Caco-2 (cell line): ENCODE measurements around the gene CDK9. TPM values are rescaled to one million over a fixed set of nuclear protein-coding genes. Genes with fewer than 3 reads are reported as not detected.

Experiments used
- BruUV-seq: library from RNA; stranded (reverse); fragments of 400-500 nt; replicated peaks from 2 replicates; lab custom pipeline; 2021; lab: Mats Ljungman, UMichigan
- CTCF ChIA-PET: fragments of 300-600 bp; sonication (Branson Sonifier 250); formaldehyde crosslinking; loops from one replicate; lab custom pipeline; 2022; ENCODE audit warnings: antibody characterized with exemption; lab: Charles Lee
- POLR2A ChIA-PET: fragments of 300-600 bp; sonication (Branson Sonifier 250); formaldehyde crosslinking; loops from one replicate; lab custom pipeline; 2022; ENCODE audit warnings: antibody characterized with exemption; lab: Charles Lee
- DNase-seq, 2 experiments: peaks; one replicate each; pipeline versions ENCODE4 v3.0.0 to v3.0.0-alpha.2; 2020 to 2022
- H3K27me3 ChIP-seq: replicated peaks from 2 replicates; pipeline ENCODE4 v1.6.0; 2011; ENCODE audit warnings: low read length; ENCODE audit not compliant: control insufficient read depth, insufficient read depth
- H3K36me3 ChIP-seq: 2 replicates; pipeline ENCODE4 v1.5.1; 2011; ENCODE audit warnings: low read length; ENCODE audit not compliant: control insufficient read depth, insufficient read depth
- H3K4me1 ChIP-seq: fragments of 250-450 bp; sonication (Bioruptor Pico); 2 replicates; pipeline ENCODE4 v1.5.1; 2020; ENCODE audit warnings: mild to moderate bottlenecking
- H3K4me3 ChIP-seq: 2 replicates; pipeline ENCODE4 v1.5.1; 2011; ENCODE audit warnings: low read depth, mild to moderate bottlenecking, control low read depth, low read length
- H3K9me3 ChIP-seq: fragments of 250-450 bp; sonication (Bioruptor Pico); 2 replicates; pipeline ENCODE4 v1.5.1; 2020; ENCODE audit warnings: mild to moderate bottlenecking, moderate library complexity
- H3K27ac Mint-ChIP-seq: one replicate; pipeline ENCODE4 v1.8.0; 2022; ENCODE audit warnings: mixed read lengths; ENCODE audit not compliant: unreplicated experiment
- H3K27me3 Mint-ChIP-seq: one replicate; pipeline ENCODE4 v1.8.0; 2022; ENCODE audit warnings: mixed read lengths; ENCODE audit not compliant: insufficient read depth, unreplicated experiment
- H3K36me3 Mint-ChIP-seq: one replicate; pipeline ENCODE4 v1.8.0; 2022; ENCODE audit warnings: mild to moderate bottlenecking, mixed read lengths; ENCODE audit not compliant: insufficient read depth, unreplicated experiment
- H3K4me1 Mint-ChIP-seq: one replicate; pipeline ENCODE4 v1.8.0; 2022; ENCODE audit warnings: low read depth, mixed read lengths; ENCODE audit not compliant: unreplicated experiment
- H3K4me3 Mint-ChIP-seq: one replicate; pipeline ENCODE4 v1.8.0; 2022; ENCODE audit warnings: mild to moderate bottlenecking, moderate library complexity, mixed read lengths; ENCODE audit not compliant: unreplicated experiment
- H3K9me3 Mint-ChIP-seq: one replicate; pipeline ENCODE4 v1.8.0; 2022; ENCODE audit warnings: mixed read lengths; ENCODE audit not compliant: unreplicated experiment
- CTCF ChIP-seq, 2 experiments: fragments of 200-600 bp in 1 of 2; IDR thresholded peaks; 1 replicate in 1 of 2; 2 replicates in 1 of 2; pipeline versions ENCODE4 v1.5.1 to v1.8.0; 2011 to 2022; ENCODE audit warnings: antibody characterized with exemption in 1 of 2, control low read depth in 1 of 2, inconsistent platforms in 1 of 2, low read depth in 1 of 2, low read length in 1 of 2, mild to moderate bottlenecking in 1 of 2, moderate library complexity in 1 of 2; ENCODE audit not compliant: insufficient read depth in 1 of 2, severe bottlenecking in 1 of 2, unreplicated experiment in 1 of 2
- intact Hi-C: fragments of 100-400 bp; cut with micrococcal nuclease; formaldehyde crosslinking; loops from one replicate; pipeline ENCODE4 v1.10.0; 2022; ENCODE audit not compliant: unreplicated experiment
- total RNA-seq: library from RNA; stranded (reverse); gene quantifications from 2 replicates; pipeline ENCODE4 v1.2.3, GENCODE V29; 2022

Gene CDK9
- total RNA-seq, 1 experiment from 2014 or later: 48.2 TPM

DNA sequence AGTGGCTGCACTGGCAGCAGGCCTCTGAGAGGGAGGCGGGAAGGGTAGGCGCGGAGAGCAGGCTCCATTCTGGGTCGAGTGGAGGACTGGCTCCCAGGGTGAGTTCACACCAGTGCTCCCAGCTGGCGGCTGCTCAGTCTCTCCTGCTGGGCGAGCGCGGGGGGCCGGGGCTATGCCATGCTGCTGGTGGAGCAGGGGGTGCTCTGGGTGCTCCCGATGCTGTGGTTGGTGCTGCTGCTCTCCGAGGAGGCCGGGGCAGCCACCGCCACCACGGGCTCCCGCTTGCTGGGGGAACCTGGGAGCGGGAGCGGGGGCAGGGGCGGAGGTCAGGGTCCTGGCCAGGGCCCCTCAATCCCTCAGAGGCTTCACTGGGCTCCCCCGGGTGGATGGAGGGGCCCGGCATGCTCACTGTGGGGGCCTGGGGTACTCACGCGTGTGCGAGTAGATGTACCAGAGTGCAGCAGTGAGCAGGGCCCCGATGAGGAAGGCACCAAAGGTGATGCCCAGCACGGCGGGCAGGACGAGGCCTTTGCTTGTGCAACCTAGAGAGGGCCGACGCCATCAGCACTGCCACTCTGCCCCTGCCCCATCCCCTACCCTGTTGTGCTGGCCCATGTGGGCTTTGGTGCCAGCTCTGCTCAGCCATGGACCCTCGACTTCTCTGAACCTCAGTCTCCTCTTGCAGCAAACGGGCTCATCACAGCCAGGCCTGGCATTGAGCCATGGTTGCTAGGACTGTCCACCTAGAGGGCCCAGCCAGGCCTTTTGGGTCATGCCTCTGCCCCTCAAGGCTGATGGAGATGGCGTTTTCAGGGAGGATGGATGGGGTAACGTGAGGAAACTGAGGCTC, 29.9 kb downstream of the CDK9 start:
- H3K36me3 ChIP-seq: peaks cover 1% of the 10 kb centered on the region; the same call in 1 of the 2 replicates
- ChIA-PET POLR2A (no interaction called here), CTCF (no interaction called here)
- no peaks in the 10 kb centered on the region for H3K4me1 ChIP-seq
- peaks cover 25% of the 10 kb centered on the region for H3K36me3 Mint-ChIP-seq
- no peaks in the 10 kb centered on the region for H3K27me3 Mint-ChIP-seq
- H3K4me1 Mint-ChIP-seq: no peaks in the 10 kb centered on the region
- H3K27ac Mint-ChIP-seq: no peak overlapping the region
- TF ChIP-seq CTCF (IDR thresholded peaks at IDR 0.05; ENCODE audit: insufficient read depth in 1 of 2, low read depth in 1 of 2, low read length in 1 of 2, severe bottlenecking in 1 of 2, unreplicated experiment in 1 of 2): no peak
- DNase-seq: no peak
- no peaks in the 10 kb centered on the region for H3K9me3 Mint-ChIP-seq
- intact Hi-C loops: no loop called here
- H3K4me3 ChIP-seq: no peak overlapping the region
- H3K9me3 ChIP-seq: no peaks in the 10 kb centered on the region
- no peaks in the 10 kb centered on the region for H3K27me3 ChIP-seq
- no TSS peak for BruUV-seq
- H3K4me3 Mint-ChIP-seq: no peak overlapping the region

- Mint-ChIP-seq H3K27ac (no peak overlapping the region), H3K36me3 (peaks cover 23% of the 10 kb centered on the region), H3K9me3 (no peaks in the 10 kb centered on the region), H3K4me3 (no peak overlapping the region), H3K27me3 (no peaks in the 10 kb centered on the region), H3K4me1 (no peaks in the 10 kb centered on the region)
- Histone ChIP-seq H3K4me1 (no peaks in the 10 kb centered on the region), H3K27me3 (no peaks in the 10 kb centered on the region), H3K36me3 (peaks cover 1% of the 10 kb centered on the region; the same call in 1 of the 2 replicates), H3K4me3 (no peak overlapping the region), H3K9me3 (no peaks in the 10 kb centered on the region)
- no peak for DNase-seq
- POLR2A ChIA-PET: no interaction called here
- CTCF ChIA-PET: no interaction called here
- TF ChIP-seq CTCF (IDR thresholded peaks at IDR 0.05; ENCODE audit: insufficient read depth in 1 of 2, low read depth in 1 of 2, low read length in 1 of 2, severe bottlenecking in 1 of 2, unreplicated experiment in 1 of 2): no peak
- BruUV-seq: no TSS peak
- intact Hi-C loops: no loop called here
These were observed 30.5 kb downstream of the CDK9 start for GRCh38 chr9:127816362-127816725.

DNA sequence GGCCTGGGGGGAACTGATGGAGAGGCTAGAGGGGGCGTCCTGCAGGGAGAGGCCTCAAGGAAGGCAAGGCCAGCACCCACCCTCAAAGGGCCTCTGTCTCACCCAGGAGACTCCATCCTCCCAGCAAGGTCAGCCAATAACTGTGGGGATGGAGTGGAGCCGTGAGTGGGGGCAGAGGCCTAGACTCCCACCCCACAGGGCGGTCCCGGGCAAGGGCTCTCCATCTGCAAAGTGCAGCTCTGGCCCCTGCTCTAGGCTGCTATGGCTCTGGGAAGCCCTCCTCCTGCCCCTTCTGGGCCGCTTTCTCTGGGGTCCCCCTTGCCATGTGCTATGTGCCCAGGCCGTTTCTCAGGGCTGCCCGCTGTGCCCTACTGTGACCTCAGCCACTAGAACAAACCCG, 30.9 kb downstream of the CDK9 start:
- Mint-ChIP-seq H3K9me3 (no peaks in the 10 kb centered on the region), H3K4me1 (no peaks in the 10 kb centered on the region), H3K27ac (no peak overlapping the region), H3K27me3 (no peaks in the 10 kb centered on the region), H3K36me3 (peaks cover 19% of the 10 kb centered on the region), H3K4me3 (no peak overlapping the region)
- no peak for TF ChIP-seq CTCF (IDR thresholded peaks at IDR 0.05; ENCODE audit: insufficient read depth in 1 of 2, low read depth in 1 of 2, low read length in 1 of 2, severe bottlenecking in 1 of 2, unreplicated experiment in 1 of 2)
- Histone ChIP-seq H3K9me3 (no peaks in the 10 kb centered on the region), H3K27me3 (no peaks in the 10 kb centered on the region), H3K36me3 (peaks cover 1% of the 10 kb centered on the region; the same call in 1 of the 2 replicates), H3K4me3 (no peak overlapping the region), H3K4me1 (no peaks in the 10 kb centered on the region)
- no TSS peak for BruUV-seq
- ChIA-PET CTCF (no interaction called here), POLR2A (no interaction called here)
- intact Hi-C loops: no loop called here
- DNase-seq: no peak
